Stimulated activated naive CD4-positive, alpha-beta T cell treated with Interleukin-2 at 50 U/mL for 16 hours (primary cell): ENCODE measurements around the gene TBC1D22A.
A peak's percentile ranks its signal among the peaks of the same experiment; 100 is the strongest.

ENCODE experiments used
- DNase-seq: peaks from one replicate; lab custom pipeline; 2025; lab: John Stamatoyannopoulos, UW

Gene TBC1D22A

DNA sequence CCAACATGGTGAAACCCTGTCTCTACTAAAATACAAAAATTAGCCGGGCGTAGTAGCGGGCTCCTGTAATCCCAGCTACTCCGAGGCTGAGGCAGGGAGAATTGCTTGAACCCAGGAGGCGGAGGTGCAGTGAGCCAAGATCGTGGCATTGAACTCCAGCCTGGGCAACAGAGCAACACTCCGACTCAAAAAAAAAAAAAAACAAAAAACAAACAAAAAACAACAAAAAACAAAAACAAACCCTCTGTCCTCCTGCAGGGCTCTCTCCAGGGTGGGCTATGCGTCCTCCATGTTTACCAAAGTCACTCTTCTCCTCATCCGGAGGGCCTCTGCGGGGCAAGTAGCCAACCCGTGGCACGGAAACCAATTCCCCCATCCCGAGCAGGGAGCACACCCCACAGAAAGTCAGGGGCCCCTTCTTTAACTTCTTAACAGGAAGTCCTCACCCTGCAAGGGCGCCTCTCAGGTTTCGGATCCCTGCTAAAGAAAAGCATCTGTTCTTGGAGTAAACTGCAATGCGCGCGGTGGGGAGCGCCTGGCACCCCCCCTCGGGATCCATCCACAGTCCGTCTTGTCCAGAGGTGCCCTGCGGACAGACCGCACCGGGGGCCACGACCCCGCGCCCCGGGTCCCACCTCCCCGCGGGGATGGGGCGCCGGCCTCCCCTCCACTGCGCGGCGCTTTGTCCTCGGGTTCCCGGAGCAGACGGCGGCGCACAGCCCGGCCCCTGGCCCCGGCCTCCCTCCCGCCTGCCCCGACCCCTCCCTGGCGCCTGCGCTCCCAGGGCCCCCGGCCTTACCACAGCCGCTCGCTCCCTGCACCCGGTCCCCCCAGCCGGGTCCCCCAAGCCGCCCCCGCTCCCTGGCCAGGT is 25.1 kb upstream of the TBC1D22A start:
- DNase-seq = peak; percentile 40

DNA sequence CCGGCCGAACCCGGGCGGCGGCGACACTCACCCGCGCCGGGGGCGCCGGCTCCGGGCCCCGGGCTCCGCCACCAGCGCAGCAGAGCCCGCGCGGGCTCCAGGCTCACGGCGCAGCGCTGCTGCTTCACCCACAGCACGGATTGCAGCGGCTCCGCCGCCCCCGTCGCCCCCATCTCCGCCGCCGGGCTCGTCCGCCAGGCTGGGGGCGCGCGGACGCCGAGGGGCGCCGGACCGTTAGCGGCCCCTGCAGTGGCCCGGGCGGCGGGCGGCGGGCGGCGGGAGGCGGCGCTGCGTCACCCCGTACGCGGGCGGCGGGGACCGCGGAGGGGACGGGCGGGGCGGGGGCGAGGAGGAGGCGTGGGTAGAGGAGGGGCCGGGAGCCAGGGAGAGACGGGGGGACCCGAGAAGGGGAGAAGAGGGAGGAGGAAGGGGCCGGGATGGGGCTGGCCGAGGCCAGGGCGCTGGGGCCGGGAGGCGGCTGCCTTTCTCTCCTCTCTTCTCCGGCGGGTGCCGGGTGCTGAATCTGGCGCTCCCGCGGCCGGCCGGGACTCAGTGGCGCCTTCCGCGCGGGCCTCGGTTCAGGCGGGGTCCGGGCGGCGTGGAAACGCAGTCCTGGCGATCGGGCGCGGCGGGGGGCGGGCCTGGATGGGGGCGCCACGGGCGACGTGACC is 24.3 kb upstream of the TBC1D22A start, which contains the start of gene CERK:
CERK (minus strand) TSS at position 277 of the 671 bp plus-strand sequence; CDS start at position 173, 104 bp downstream.
- DNase-seq = peak; percentile 64

DNA sequence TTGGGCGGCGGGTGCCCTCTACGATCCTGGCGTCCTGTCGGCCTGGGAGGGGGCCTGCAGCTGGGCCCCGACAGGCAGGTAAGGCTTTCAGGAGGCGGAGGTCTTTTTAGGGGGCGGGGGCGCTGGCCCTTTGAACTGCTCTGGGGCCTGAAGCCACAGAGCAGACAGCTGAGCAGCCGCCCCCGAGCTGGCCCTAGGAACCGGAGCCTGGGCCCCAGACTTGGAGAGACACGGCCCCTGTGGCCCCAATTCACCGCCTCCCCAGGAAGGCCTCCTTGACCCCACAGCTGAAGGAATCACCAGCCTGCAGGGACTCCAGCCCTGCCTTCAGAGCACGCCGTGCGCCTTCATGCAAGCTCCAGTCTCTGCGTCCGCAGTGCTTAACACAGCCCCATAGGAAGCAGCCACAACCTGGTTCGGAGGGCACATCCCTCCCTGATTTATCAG is 23.8 kb upstream of the TBC1D22A start:
- no peak for DNase-seq

DNA sequence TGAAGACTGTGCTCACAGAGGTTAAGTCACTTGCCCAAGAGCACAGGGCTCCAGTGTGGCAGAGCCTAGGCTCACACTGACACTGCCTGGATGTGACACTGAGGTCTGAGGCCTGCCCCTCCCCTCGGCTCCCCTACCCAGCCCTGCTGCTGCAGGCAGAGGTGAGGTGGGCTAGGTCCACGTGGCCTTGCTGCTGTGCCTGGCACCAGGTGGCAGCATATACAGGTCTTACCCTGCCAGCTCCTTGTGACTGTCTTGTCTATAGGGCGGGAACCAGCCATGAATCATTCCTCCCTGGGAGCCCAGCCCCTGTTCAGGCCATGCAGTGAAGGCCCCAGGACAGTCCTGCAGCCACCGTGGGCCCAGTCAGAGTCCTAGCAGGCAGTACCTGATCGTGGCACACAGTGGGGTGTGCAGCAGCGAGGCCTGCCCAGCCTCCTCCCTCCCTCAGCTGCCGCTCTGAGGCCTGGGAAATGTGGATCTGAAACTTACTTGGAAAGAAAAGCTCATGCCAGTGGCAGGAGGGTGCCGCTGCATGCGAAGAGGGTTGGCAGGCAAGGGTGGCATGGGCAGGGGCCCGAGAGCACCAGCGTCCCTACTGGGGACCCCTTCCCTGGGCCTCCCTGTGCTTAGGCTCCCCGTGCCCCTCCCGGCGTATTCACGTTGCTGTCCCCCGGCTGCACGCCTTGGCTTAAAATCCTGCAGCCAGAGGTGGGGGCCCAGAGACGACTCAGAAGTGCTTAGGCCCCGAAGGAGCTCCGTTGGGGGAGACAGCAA is 23.2 kb upstream of the TBC1D22A start:
- DNase-seq = peak; percentile 71

- no peak for DNase-seq
These were observed 21.3 kb upstream of the TBC1D22A start for GRCh38 chr22:46740910-46741780.

DNA sequence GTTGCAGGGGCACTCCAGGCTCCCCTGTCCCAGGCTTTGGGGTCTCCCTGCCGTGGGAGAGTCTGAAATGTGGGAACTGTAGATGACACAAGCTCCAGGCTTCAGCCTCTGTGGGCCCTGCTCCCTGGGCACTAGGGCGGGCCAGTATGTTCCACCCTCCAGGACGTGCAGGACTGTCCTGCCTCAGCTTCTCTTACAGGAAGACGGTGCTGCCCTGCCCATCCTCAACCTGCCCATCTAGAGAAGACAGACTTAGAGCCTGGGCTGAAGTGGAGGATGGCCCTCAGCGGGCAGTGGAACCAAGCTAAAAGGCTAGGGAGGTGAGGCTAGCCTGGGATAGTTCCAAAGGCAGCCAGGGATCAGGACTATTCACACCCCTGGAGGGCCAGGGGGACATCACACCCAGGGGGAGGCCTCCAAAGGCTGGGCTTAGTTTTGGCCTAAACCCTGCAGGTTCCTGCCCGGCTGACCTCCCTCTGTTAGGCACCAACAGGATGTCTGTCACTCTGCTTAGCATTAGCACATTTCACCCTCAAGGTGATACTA is 20.4 kb upstream of the TBC1D22A start:
- DNase-seq = no peak

GRCh38 chr22:46742576-46743221 is 19.8 kb upstream of the TBC1D22A start:
- no peak for DNase-seq

DNA sequence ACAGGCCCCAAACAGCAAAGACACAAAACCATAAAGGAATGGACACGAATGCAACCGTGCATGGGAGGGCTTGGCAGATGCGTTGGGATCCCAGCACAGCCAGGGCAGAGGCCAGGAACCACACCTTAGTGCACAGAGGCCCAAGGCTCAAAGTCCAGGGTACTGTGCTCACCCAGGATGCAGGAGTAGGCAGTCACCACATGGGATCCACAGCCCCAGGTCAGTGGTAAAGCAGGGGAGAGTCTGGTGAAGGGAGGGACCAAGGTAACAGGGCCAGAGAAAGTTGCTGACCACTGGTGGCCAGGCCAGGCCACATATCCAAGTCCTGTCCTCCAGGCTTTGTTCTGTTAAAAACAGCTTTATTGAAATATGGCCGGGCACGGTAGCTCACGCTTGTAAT is 17.9 kb upstream of the TBC1D22A start:
- DNase-seq = no peak

- no peak for DNase-seq
These were observed 16.3 kb upstream of the TBC1D22A start for GRCh38 chr22:46746192-46746591.

GRCh38 chr22:46746620-46747019 is 15.8 kb upstream of the TBC1D22A start:
- DNase-seq = no peak

- no peak for DNase-seq
These were observed 14.8 kb upstream of the TBC1D22A start for GRCh38 chr22:46747646-46748045.

DNA sequence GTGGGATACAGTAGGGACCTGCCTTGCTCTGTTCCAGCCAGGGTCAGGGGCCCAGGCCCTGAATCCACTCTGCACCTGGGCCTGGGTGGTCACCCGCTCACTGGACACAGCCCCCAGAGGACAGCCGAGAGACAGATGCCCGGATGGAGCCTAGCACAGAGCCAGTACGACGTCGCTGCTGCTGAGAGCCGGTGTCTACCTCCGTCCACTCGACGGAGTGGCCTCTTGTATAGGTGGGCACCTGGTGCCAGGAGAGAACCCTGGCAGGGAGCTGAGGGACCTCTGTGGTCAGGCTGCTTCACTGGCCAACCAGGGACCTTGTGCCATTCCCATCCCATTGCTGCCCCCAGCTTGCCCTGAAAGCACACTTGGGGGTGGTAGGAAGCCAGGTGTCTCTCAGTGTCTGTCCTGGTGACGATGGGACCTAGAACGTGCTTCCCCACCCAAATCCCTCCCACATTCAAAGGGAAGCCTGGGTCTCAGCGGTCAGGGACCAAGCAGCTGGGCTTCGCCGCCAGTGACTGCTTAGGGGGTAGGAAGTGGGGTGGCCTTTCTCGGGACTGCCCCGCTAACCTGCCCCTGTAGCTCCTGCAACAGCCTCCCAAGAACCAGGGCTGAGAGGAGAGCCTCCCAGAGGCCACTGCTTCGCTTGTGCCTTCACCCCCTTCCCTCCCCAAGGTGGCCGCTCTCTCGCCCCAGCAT is 14.1 kb upstream of the TBC1D22A start:
- DNase-seq = no peak

GRCh38 chr22:46748908-46749675 is 13.4 kb upstream of the TBC1D22A start:
- peak; percentile 39 for DNase-seq

DNA sequence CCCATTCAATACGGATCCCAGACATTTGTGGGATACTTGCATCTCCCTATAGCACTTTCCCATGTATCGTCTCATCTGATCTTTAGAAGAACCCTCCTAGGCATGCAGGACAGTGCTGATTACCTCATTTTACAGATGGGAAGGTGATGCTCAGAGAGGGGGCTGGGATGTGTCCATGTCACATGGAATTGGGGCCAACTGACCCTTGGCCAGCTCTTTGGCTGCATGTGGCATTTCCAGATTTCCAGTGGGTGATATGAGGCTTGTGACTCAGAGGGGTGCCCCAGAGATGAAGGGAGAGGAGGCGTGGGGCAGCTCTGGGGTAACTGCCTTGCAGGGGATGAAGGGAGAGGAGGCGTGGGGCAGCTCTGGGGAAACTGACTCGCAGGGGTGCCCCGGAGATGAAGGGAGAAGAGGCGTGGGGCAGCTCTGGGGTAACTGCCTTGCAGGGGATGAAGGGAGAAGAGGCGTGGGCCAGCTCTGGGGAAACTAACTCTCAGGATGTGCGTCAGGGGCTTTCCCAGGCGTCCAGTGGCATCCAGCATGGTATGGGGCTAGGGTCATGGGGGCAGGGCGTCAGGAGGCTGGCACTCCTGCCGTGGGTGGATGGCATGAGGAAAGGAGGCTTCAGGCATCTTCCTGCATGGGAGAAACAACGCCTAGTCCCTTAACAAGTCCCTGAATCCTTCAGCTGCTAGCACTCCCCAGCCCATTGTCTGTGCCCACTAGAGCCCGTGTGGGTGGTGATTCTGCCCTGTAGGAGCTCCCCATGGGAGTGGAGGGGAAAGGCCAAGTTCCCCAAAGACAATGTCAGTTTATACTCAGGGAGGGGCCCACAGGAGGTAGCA is 12.5 kb upstream of the TBC1D22A start:
- peak; percentile 17 for DNase-seq

DNA sequence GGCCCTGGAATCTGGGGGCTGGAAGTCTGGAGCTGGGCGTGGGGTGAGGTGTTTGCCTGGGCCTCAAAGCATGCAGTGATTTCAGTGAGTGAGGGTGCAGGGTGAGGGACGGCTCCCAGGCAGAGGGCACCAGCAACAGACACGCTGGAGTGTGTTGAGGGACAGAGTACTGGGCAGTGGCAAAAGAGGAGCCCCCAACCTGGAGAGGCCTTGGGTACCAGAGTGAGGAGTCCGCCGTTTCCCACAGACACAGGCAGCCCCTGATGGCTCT is 12.0 kb upstream of the TBC1D22A start:
- DNase-seq = no peak

DNA sequence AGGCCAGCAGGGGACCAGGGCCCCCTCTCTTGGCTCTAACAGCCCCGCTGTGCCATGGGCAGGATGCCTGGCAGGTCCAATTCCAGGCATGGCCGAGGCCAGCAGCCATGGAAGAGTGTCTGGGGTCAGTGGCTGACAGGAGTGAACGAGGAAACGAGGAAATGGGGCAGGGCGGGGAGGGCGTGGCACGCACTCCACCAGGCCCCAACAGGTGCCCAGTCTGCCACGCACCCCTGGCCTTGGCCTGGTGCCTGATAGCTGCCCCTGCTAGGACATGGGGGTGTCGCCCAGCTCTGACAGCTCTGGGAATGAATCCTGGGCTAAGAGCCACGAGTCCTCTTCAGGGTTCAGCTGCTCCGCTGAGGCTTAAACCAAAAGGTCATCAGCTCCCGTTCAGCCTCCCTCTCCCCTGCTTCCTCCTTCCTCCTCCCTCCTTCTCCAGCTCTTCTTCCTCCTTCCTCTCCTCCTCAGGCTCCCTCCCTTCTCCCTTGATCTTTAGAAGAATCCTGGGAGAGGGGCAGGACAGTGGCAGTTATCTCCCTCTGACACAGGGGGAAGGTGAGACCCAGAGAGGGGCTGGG is 11.5 kb upstream of the TBC1D22A start:
- no peak for DNase-seq

GRCh38 chr22:46752286-46752987 is 10.0 kb upstream of the TBC1D22A start:
- no peak for DNase-seq

GRCh38 chr22:46752988-46753310 is 9.5 kb upstream of the TBC1D22A start:
- no peak for DNase-seq
